Naive thymus-derived CD4-positive, alpha-beta T cell (primary cell): ENCODE measurements around the gene HOXB4. TPM values are rescaled to one million over a fixed set of nuclear protein-coding genes. Genes with fewer than 3 reads are reported as not detected.

Source experiments
- ATAC-seq: fragments of 150-1000 bp; cut with Tn5 transposase; 2 replicates; pipeline ENCODE4 v1.10.0; 2021; ENCODE audit warnings: mild to moderate bottlenecking, moderate library complexity
- CTCF ChIA-PET: fragments of 350-600 bp; sonication (Branson Sonifier 250); formaldehyde crosslinking; loops from one replicate; lab custom pipeline; 2021; ENCODE audit warnings: antibody characterized with exemption; lab: Charles Lee
- POLR2A ChIA-PET: fragments of 350-600 bp; sonication (Branson Sonifier 250); formaldehyde crosslinking; loops from one replicate; lab custom pipeline; 2021; ENCODE audit warnings: antibody characterized with exemption, inconsistent platforms; lab: Charles Lee
- DNase-seq, 9 donors: peaks; one replicate each; pipeline versions ENCODE4 v3.0.0 to v3.0.0-alpha.2; 2020 to 2022; ENCODE audit warnings: mixed read lengths in 1 of 9
- H3K27ac ChIP-seq: one replicate; pipeline ENCODE4 v1.7.0; 2013; ENCODE audit warnings: mild to moderate bottlenecking, low read depth, low read length, moderate library complexity
- H3K27me3 ChIP-seq, 2 donors: one replicate each; pipeline ENCODE4 v1.7.0; 2013; ENCODE audit warnings: low read length in 2 of 2, mild to moderate bottlenecking in 2 of 2, moderate library complexity in 2 of 2; ENCODE audit not compliant: control insufficient read depth in 2 of 2, insufficient read depth in 2 of 2
- H3K36me3 ChIP-seq, 3 experiments: 1 replicate in 2 of 3; 2 replicates in 1 of 3; pipeline ENCODE4 v1.7.0; 2013; ENCODE audit warnings: low read length in 3 of 3, mild to moderate bottlenecking in 3 of 3, moderate library complexity in 1 of 3; ENCODE audit not compliant: insufficient read depth in 3 of 3, control insufficient read depth in 2 of 3
- H3K4me1 ChIP-seq, 2 donors: one replicate each; pipeline ENCODE4 v1.7.0; 2013; ENCODE audit warnings: low read length in 2 of 2, mild to moderate bottlenecking in 2 of 2, moderate library complexity in 1 of 2; ENCODE audit not compliant: control insufficient read depth in 2 of 2, insufficient read depth in 2 of 2
- H3K4me3 ChIP-seq: 2 replicates; pipeline ENCODE4 v1.7.0; 2013; ENCODE audit warnings: mild to moderate bottlenecking, low read length
- H3K9me3 ChIP-seq, 3 experiments: 1 replicate in 2 of 3; 2 replicates in 1 of 3; pipeline ENCODE4 v1.7.0; 2013; ENCODE audit warnings: low read length in 3 of 3; ENCODE audit not compliant: control insufficient read depth in 2 of 3
- H3K27ac Mint-ChIP-seq, 9 donors: one replicate each; pipeline ENCODE4 v1.8.0; 2020 to 2022; ENCODE audit warnings: mixed read lengths in 9 of 9, mild to moderate bottlenecking in 8 of 9, moderate library complexity in 5 of 9, inconsistent platforms in 2 of 9
- H3K27me3 Mint-ChIP-seq, 5 donors: one replicate each; pipeline ENCODE4 v1.8.0; 2021 to 2022; ENCODE audit warnings: mixed read lengths in 5 of 5, mild to moderate bottlenecking in 1 of 5
- H3K36me3 Mint-ChIP-seq, 5 donors: one replicate each; pipeline ENCODE4 v1.8.0; 2020 to 2022; ENCODE audit warnings: mixed read lengths in 5 of 5, mild to moderate bottlenecking in 3 of 5, inconsistent platforms in 1 of 5
- H3K4me1 Mint-ChIP-seq, 7 donors: one replicate each; pipeline ENCODE4 v1.8.0; 2020 to 2022; ENCODE audit warnings: mixed read lengths in 7 of 7, mild to moderate bottlenecking in 3 of 7, inconsistent platforms in 1 of 7
- H3K4me3 Mint-ChIP-seq, 10 donors: one replicate each; pipeline ENCODE4 v1.8.0; 2020 to 2022; ENCODE audit warnings: mild to moderate bottlenecking in 10 of 10, mixed read lengths in 10 of 10, moderate library complexity in 6 of 10, inconsistent platforms in 2 of 10
- H3K9me3 Mint-ChIP-seq, 11 donors: one replicate each; pipeline ENCODE4 v1.8.0; 2020 to 2022; ENCODE audit warnings: mixed read lengths in 11 of 11, mild to moderate bottlenecking in 4 of 11, inconsistent platforms in 1 of 11, moderate library complexity in 1 of 11
- intact Hi-C, 2 donors: fragments of 100-400 bp; cut with micrococcal nuclease; formaldehyde crosslinking; loops; one replicate each; pipeline ENCODE4 v1.15.1; 2023
- polyA plus RNA-seq, 2 donors: library from polyadenylated mRNA; unstranded; fragments of 300-500 nt; fragmentation: Illumina TruSeq; gene quantifications; one replicate each; pipeline ENCODE4 v1.2.3, GENCODE V29; 2021
- total RNA-seq, 6 experiments: library from RNA in 5 of 6; stranded (reverse) in 5 of 6; gene quantifications; 1 replicate in 5 of 6; 2 replicates in 1 of 6; pipeline ENCODE4 v1.2.3 and lab custom pipeline; 2021 to 2026

Gene HOXB4
- total and polyA plus RNA-seq, 7 experiments from 2014 or later: 0.34 to 7.9 (median 2.4) TPM; not detected in 2

DNA sequence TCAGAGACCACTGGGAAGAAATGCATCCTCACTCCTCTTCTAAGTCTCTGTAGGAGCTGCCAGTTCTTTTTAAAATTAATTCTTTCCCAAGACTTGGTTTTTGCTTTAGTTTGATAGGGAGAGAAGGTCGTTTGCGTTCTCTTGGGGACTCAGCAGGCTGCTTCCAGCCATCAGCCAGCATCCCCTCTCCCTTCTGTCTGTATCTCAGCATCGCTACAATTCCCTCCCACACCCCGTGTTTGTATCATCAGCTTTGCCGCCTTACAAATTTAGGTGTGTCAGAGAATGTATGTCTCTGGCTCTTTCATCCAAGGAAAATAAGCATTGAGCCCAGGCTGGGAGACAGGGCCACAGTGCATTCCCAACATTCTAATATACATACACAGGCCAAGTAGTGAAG is 21.2 kb upstream of the HOXB4 start:
- H3K4me3 ChIP-seq: no peak overlapping the region
- peak overlapping the region in 1 of 10 donors; percentile 25 for H3K4me3 Mint-ChIP-seq

DNA sequence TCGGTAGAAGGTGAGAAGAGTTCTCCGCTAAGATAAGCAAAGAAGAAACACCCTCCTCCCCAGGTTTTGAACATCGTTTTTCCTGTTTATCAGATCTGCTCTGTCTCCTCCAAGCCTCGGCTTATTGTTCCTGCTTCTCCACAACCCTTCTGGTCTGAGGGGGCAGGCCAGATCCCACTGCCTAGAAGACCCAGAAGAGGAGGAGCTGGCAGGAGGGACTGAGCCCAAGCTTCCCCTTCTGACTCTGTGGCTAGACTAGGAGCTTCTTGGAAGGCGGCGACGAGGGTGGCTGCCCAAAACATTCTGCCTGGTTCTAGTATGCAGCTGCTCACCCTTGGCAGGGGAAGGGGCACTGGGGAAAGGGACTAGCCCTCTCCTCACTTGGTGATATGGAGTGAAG is 20.6 kb upstream of the HOXB4 start:
- Histone ChIP-seq H3K27ac (no peak overlapping the region), H3K4me3 (no peak overlapping the region), H3K9me3 (no peaks in the 10 kb centered on the region), H3K27me3 (peaks cover 27 to 62% of the 10 kb centered on the region in 2 donors), H3K36me3 (no peaks in the 10 kb centered on the region), H3K4me1 (peaks cover 25 to 29% of the 10 kb centered on the region in 2 donors)
- peaks cover 0 to 3% (median 0%) of the 10 kb centered on the region in 5 donors for H3K36me3 Mint-ChIP-seq
- H3K27me3 Mint-ChIP-seq: peaks cover 92 to 96% (median 95%) of the 10 kb centered on the region in 5 donors
- ChIA-PET CTCF (interaction anchor here (0.7 kb wide), 1 partner anchor 20 kb away, joined by 3 read pairs; no protein-coding TSS in a partner anchor), POLR2A (no interaction called here)
- no peak overlapping the region for H3K27ac Mint-ChIP-seq
- DNase-seq (no peak), ATAC-seq (no peak)
- H3K4me3 Mint-ChIP-seq: peak overlapping the region; percentile 71 to 88 (median 82)
- H3K9me3 Mint-ChIP-seq: no peaks in the 10 kb centered on the region
- intact Hi-C loops: loop anchor here in 1 of 2 donors (10.0 kb wide), 1 partner anchor 424 kb away; no protein-coding TSS in a partner anchor
- H3K4me1 Mint-ChIP-seq: peaks cover 24 to 46% (median 43%) of the 10 kb centered on the region in 7 donors

More for the DNA sequence above, 21.2 kb upstream of the HOXB4 start:
- peaks cover 0 to 1% (median 0%) of the 10 kb centered on the region in 11 donors for H3K9me3 Mint-ChIP-seq
- intact Hi-C loops: loop anchor here in 1 of 2 donors (10.0 kb wide), 1 partner anchor 425 kb away; no protein-coding TSS in a partner anchor
- peaks cover 25 to 26% of the 10 kb centered on the region in 2 donors for H3K4me1 ChIP-seq
- ATAC-seq (no peak), DNase-seq (no peak)
- no peaks in the 10 kb centered on the region for H3K9me3 ChIP-seq
- no peak overlapping the region for H3K27ac Mint-ChIP-seq
- H3K36me3 Mint-ChIP-seq: peaks cover 0 to 3% (median 0%) of the 10 kb centered on the region in 5 donors
- H3K27ac ChIP-seq: no peak overlapping the region
- peaks cover 24 to 42% (median 39%) of the 10 kb centered on the region in 7 donors for H3K4me1 Mint-ChIP-seq
- peaks cover 27 to 59% of the 10 kb centered on the region in 2 donors for H3K27me3 ChIP-seq
- CTCF ChIA-PET: no interaction called here
- POLR2A ChIA-PET: no interaction called here
- no peaks in the 10 kb centered on the region for H3K36me3 ChIP-seq
- peaks cover 91 to 96% (median 93%) of the 10 kb centered on the region in 5 donors for H3K27me3 Mint-ChIP-seq

DNA sequence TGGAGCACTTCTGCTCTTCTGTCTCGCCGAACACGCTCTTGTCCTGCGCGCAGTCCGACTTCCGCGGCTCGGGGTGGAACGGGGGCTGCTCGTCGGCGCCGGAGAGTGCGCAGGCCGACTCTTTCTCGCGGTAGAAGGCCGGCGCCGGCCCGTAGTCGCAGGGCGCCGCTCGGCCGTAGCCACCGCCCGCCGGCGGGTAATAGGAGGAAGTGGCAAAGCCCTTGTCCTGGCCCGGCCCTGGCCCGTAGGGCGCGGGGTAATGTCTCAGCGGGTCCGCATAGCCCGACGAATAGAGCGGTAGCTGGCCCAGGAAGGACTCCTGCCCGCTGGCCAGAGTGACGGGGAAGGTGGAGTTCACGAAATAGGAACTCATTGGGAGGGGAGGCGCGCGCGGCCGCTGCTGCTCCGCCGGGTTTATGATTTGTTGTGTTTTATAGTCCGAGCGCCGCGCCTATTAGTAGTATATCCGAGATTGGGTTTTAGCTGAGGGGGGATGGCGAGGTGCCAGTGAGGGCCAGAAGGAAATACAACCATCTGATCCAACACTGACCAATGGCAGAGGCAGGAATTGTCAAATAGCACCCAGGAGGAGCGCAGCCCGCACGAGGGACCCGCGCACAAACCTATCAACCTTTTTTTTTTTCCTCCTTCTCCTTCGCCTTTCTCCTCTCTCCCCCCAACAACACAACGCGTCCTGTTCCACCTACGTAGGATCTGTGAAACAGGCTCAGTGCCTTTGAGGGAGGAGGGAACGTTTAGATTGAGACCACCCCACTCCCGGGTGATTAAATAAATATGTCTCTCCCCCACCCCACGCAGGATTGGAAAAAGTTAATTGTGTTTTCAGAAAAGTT is 19.9 kb upstream of the HOXB4 start:
- Histone ChIP-seq H3K27me3 (peaks cover 27 to 62% of the 10 kb centered on the region in 2 donors), H3K36me3 (no peaks in the 10 kb centered on the region), H3K27ac (no peak overlapping the region), H3K9me3 (no peaks in the 10 kb centered on the region), H3K4me1 (peaks cover 31 to 33% of the 10 kb centered on the region in 2 donors), H3K4me3 (peak overlapping the region; percentile 53)
- Mint-ChIP-seq H3K36me3 (peaks cover 0 to 3% (median 0%) of the 10 kb centered on the region in 5 donors), H3K27me3 (peaks cover 92 to 96% (median 93%) of the 10 kb centered on the region in 5 donors), H3K4me3 (peak overlapping the region; percentile 71 to 88 (median 82)), H3K27ac (peak overlapping the region in 2 of 9 donors; percentile 60 to 62), H3K4me1 (peaks cover 28 to 52% (median 44%) of the 10 kb centered on the region in 7 donors), H3K9me3 (no peaks in the 10 kb centered on the region)
- ATAC-seq: peak; percentile 54
- intact Hi-C loops: loop anchor here in 1 of 2 donors (10.0 kb wide), 1 partner anchor 423 kb away; no protein-coding TSS in a partner anchor
- CTCF ChIA-PET: interaction anchor here (0.7 kb wide), 1 partner anchor 21 kb away, joined by 3 read pairs; no protein-coding TSS in a partner anchor
- POLR2A ChIA-PET: no interaction called here
- peak in 1 of 9 donors; percentile 60 for DNase-seq

DNA sequence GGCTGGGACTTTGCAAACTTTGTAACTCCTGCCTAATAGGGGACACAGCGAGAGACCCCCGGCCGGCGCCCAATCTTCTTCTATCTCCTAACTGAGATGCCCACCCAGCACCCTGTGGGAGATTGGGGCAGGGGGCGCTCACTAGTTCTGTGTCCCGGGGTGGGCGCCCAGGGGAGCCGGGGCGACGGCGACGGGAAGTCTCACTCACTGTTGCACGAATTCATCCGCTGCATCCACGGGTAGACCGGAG is 19.3 kb upstream of the HOXB4 start:
- Mint-ChIP-seq H3K9me3 (no peaks in the 10 kb centered on the region), H3K4me3 (peak overlapping the region; percentile 71 to 88 (median 82)), H3K36me3 (peaks cover 0 to 3% (median 0%) of the 10 kb centered on the region in 5 donors), H3K27me3 (peaks cover 92 to 96% (median 93%) of the 10 kb centered on the region in 5 donors), H3K27ac (peak overlapping the region in 2 of 9 donors; percentile 4 to 50), H3K4me1 (peaks cover 34 to 56% (median 47%) of the 10 kb centered on the region in 7 donors)
- H3K27ac ChIP-seq: no peak overlapping the region
- peaks cover 36 to 38% of the 10 kb centered on the region in 2 donors for H3K4me1 ChIP-seq
- DNase-seq (no peak), ATAC-seq (peak; percentile 2)
- H3K4me3 ChIP-seq: peak overlapping the region; percentile 53
- CTCF ChIA-PET: no interaction called here
- POLR2A ChIA-PET: no interaction called here
- no peaks in the 10 kb centered on the region for H3K9me3 ChIP-seq
- H3K36me3 ChIP-seq: no peaks in the 10 kb centered on the region
- intact Hi-C loops: loop anchor here in 1 of 2 donors (10.0 kb wide), 1 partner anchor 423 kb away; no protein-coding TSS in a partner anchor
- peaks cover 27 to 62% of the 10 kb centered on the region in 2 donors for H3K27me3 ChIP-seq

DNA sequence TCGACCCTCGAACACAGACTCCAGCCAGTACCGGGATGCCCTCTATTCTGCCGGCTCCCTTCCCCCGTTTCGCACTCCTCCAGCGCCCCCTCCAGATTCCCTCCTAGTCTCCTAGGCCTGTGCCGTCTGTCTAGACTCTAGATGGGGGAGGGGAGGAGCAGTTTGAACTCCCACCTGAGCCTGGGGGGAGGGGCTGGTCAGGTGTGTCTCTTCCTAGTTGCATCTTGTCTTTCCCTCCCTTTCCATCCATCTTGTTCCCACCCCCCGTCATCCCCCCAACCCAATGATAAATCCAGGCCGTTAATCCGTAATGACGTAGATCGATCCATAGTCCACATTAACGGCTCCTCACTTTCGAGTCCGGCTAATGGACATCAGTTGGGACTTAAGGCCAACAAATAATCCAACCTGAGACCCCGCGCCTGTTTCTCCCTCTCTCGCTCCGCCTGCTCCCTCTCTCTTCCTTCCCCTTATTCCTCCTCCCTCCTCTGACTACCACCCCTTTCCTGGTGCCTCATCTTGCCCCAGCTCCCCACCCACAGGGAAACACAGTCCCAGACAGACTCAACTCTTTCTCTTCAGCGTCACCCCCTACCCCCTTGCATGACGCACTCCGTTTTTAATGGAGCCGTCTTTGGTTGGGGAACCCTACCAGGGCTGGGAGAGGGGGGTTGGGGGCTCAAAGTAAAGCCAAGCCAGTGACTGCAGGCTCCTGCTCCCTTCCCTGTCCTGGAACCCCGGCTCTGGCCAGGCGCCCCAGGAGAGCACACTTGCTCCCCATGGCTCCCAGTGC is 18.8 kb upstream of the HOXB4 start:
- H3K36me3 Mint-ChIP-seq: peaks cover 0 to 3% (median 0%) of the 10 kb centered on the region in 5 donors
- intact Hi-C loops: loop anchor here (1.0 to 10.0 kb wide), 2 partner anchors 333 to 422 kb away; no protein-coding TSS in a partner anchor
- H3K4me1 Mint-ChIP-seq: peaks cover 34 to 60% (median 46%) of the 10 kb centered on the region in 7 donors
- H3K4me1 ChIP-seq: peaks cover 37 to 40% of the 10 kb centered on the region in 2 donors
- H3K27me3 Mint-ChIP-seq: peaks cover 92 to 97% (median 93%) of the 10 kb centered on the region in 5 donors
- H3K4me3 Mint-ChIP-seq: peak overlapping the region; percentile 71 to 90 (median 84)
- H3K27me3 ChIP-seq: peaks cover 24 to 62% of the 10 kb centered on the region in 2 donors
- DNase-seq (no peak), ATAC-seq (no peak)
- H3K27ac ChIP-seq: no peak overlapping the region
- H3K36me3 ChIP-seq: no peaks in the 10 kb centered on the region
- no peaks in the 10 kb centered on the region for H3K9me3 ChIP-seq
- H3K27ac Mint-ChIP-seq: peak overlapping the region in 3 of 9 donors; percentile 31 to 46 (median 32)
- ChIA-PET CTCF (interaction anchor here (0.6 to 1.0 kb wide), 3 partner anchors 16 to 373 kb away, joined by 3 to 4 read pairs (median 3); no protein-coding TSS in a partner anchor), POLR2A (interaction anchor here (0.7 kb wide), 1 partner anchor 221 kb away, joined by 3 read pairs; no protein-coding TSS in a partner anchor)
- H3K4me3 ChIP-seq: peak overlapping the region; percentile 53
- no peaks in the 10 kb centered on the region for H3K9me3 Mint-ChIP-seq
